IPS DF 6.9 (cell line): ENCODE results near the gene DSE.

Experiments used
- DNase-seq: peaks from one replicate; pipeline ENCODE4 v3.0.0-alpha.2; 2013; ENCODE audit warnings: low read depth, low spot score
- H3K27ac ChIP-seq: one replicate; pipeline ENCODE4 v1.5.1; 2013; ENCODE audit warnings: low read length, control low read depth
- H3K27me3 ChIP-seq: 2 replicates; pipeline ENCODE4 v1.6.1; 2013; ENCODE audit warnings: mild to moderate bottlenecking, low read length; ENCODE audit not compliant: control insufficient read depth, insufficient read depth
- H3K36me3 ChIP-seq: 2 replicates; pipeline ENCODE4 v1.6.1; 2013; ENCODE audit warnings: low read length; ENCODE audit not compliant: control insufficient read depth, insufficient read depth
- H3K4me1 ChIP-seq: 2 replicates; pipeline ENCODE4 v1.6.1; 2013; ENCODE audit warnings: low read length; ENCODE audit not compliant: control insufficient read depth, insufficient read depth
- H3K4me3 ChIP-seq: 2 replicates; pipeline ENCODE4 v1.5.1; 2013; ENCODE audit warnings: mild to moderate bottlenecking, low read length
- H3K9me3 ChIP-seq: 2 replicates; pipeline ENCODE4 v1.6.1; 2013; ENCODE audit warnings: low read length, inconsistent platforms; ENCODE audit not compliant: control insufficient read depth, insufficient read depth
- WGBS: extraction: QIAGEN DNeasy Blood & Tissue Kit; methylation state at CpG from one replicate; pipeline ENCODE4 v1.1.7; 2013; ENCODE audit warnings: mixed read lengths, missing lambda C conversion rate; ENCODE audit not compliant: insufficient read length, insufficient coverage; 5-methylcytosine and 5-hydroxymethylcytosine counted together

Gene DSE

DNA sequence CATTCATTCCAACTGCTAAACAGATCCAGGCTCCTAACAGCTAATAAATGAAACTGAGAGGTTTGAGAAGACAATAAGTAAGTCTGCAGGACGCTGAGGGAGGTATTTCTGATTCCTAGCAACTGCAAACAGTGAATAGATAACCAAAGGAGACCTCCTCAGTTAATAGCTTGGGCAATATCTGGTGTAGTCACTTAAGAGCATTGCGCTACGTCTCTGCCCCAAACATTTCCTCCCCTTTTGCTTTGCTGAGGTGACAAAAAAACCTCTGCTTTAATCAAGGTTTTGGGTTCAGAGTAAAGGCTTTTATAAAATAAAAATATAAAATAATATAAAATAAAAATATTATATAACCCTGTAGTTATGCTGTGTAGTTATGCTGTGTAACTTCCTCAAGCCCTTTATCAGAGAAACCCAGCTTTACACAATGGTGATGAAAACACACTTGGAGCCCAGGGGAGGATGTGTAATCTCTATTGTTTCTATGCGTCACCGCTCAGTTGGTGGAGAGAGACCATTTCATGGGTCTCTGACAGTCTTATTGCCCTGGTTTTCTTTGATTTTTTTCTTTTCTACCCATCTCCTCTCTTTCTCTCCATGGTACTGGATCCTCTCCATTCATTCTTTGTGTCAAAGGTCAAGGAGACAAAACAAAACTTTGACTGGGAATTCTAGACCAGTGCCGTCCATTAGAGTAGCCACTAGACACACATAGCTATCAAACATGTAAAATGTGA, 121.8 kb downstream of the DSE start:
- no peaks in the 10 kb centered on the region for H3K27me3 ChIP-seq
- no peaks in the 10 kb centered on the region for H3K4me1 ChIP-seq
- no peak for DNase-seq
- no peak overlapping the region for H3K4me3 ChIP-seq
- WGBS: no CpG with 5 or more reads among the region's 6 CpGs
- H3K9me3 ChIP-seq: no peaks in the 10 kb centered on the region
- H3K27ac ChIP-seq: no peak overlapping the region
- no peaks in the 10 kb centered on the region for H3K36me3 ChIP-seq
